ENCODE results near the gene CFTR. TPM values are rescaled to one million over a fixed set of nuclear protein-coding genes. Genes with fewer than 3 reads are reported as not detected.

CFTR gene
- total and polyA plus RNA-seq, 8 donors, result 124 to 460 (median 292) TPM

DNA sequence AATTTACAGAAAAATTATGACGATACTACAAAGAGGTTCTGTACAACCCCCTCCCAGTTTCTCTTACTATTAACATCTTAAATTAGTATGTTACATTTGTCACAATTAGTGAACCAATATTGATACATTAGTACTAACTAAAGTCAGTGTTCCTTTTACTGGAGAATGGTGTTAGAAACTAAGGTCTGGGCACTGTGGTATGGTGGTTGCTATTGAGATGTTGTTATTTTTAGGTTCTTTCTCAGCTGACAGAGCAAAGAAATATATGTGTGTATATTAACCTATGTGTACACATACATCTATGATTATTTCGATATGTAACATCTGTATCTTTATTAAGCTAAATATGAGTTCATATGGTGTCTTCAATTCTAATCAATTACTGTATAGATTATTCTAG is 11.7 kb upstream of the CFTR start:
- ATAC-seq (no peak), FAIRE-seq (no peak), DNase-seq (no peak)
- Histone ChIP-seq H3K36me3 (no peaks in the 10 kb centered on the region), H3K4me1 (peaks cover 0 to 3% (median 0%) of the 10 kb centered on the region in 3 donors), H3K27me3 (no peaks in the 10 kb centered on the region), H3K4me3 (no peak overlapping the region), H3K9me3 (no peaks in the 10 kb centered on the region), H3K27ac (no peak overlapping the region)
- WGBS, 2 donors, result 54 to 61% methylated on average over 2 of the region's 2 CpGs
- intact Hi-C loops (cut with DNase I), result no loop called here
- no peak for TF ChIP-seq CTCF (IDR thresholded peaks at IDR 0.05)

DNA sequence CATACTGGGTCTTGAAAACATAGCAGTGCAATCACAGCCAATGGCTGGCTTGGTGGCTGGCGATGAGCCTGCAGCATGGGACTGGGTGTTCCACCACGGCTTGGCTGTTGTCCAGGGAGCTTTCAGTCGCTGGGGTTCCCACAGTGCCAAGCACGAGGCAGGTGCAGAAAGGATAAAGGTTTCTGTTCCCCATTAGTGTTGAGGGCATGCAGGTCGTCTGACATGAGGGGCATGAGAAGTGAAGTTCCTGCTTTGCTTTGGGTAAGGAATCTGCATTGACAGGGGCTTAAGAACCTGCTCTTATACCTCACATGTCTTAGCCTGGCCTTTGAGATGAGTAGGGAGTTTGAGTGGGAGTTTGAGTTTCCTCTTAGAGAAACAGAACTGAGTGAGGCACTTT is 9.0 kb upstream of the CFTR start:
- Histone ChIP-seq H3K27me3 (no peaks in the 10 kb centered on the region), H3K36me3 (no peaks in the 10 kb centered on the region), H3K9me3 (no peaks in the 10 kb centered on the region), H3K4me3 (no peak overlapping the region), H3K27ac (peak overlapping the region in 1 of 4 donors; percentile 20), H3K4me1 (peaks cover 0 to 3% (median 0%) of the 10 kb centered on the region in 3 donors)
- 18 to 29% methylated on average over 5 of the region's 5 CpGs for WGBS, 2 donors
- no peak for FAIRE-seq
- intact Hi-C loops (cut with DNase I), result no loop called here
- peak; percentile 51 to 80 (median 72) for ATAC-seq
- TF ChIP-seq CTCF (IDR thresholded peaks at IDR 0.05), result no peak
- peak in 4 of 6 donors; percentile 26 to 77 (median 66) for DNase-seq

DNA sequence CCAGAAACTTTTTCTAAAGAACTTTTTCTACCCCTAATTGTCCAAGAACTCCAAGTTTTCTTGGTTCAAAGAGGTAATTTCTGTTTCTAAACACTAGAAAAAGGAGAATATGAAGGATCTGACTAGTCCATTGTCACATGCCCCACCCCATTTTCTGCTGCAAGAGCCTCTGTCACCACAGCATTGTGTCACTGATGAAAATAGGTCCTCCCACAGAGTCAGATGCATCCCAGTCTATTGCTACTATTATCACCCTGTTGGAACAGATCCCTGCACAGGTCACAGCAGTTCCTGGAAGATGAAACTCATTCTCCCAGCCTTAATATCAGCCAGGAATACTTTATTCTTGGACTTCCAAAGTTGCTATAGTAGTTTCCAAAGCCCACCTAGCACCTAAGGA is 7.5 kb upstream of the CFTR start:
- Histone ChIP-seq H3K27me3 (no peaks in the 10 kb centered on the region), H3K27ac (peak overlapping the region in 1 of 4 donors; percentile 31), H3K9me3 (no peaks in the 10 kb centered on the region), H3K36me3 (no peaks in the 10 kb centered on the region), H3K4me1 (peaks cover 0 to 3% (median 0%) of the 10 kb centered on the region in 3 donors), H3K4me3 (peak overlapping the region in 1 of 4 donors; percentile 11)
- peak in 3 of 4 donors; percentile 7 to 51 (median 47) for ATAC-seq
- intact Hi-C loops (cut with DNase I), result no loop called here
- TF ChIP-seq CTCF (IDR thresholded peaks at IDR 0.05), result no peak
- no peak for FAIRE-seq
- DNase-seq, result no peak

DNA sequence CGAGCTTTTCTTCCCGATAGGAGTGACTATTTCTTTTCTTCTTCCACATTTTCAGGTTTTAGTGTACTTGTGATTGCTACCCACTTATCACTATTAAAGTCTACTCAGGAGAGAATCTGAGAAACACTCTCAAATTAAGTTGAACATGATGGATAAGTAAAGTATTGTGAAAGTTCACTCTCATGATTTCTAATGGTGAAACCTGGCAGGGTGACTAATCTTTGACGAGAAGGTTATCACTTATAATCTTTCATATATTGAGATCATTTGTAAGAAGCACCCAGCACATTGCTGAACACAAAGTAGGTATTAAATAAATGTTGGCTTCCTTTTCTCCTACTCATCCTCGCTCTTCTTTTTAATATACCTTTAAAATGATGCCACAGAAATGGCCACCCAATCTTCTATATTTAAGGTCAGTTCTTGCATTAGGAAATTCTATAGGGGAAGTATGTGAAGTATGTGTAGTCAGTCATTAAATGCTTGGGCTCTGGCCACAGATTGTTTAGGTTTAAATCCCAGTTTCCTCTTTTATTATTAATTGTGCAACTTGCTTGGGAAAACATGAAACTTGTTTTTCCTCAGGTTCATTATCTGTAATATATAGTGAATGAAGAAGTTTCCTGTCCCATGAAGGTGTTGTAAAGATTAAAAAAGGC is 3.1 kb upstream of the CFTR start:
- WGBS, 2 donors, result 51 to 61% methylated on average over 4 of the region's 4 CpGs
- H3K27me3 ChIP-seq, result peaks cover 0 to 5% (median 3%) of the 10 kb centered on the region in 4 donors
- TF ChIP-seq CTCF (IDR thresholded peaks at IDR 0.05), result no peak
- no peak overlapping the region for H3K4me3 ChIP-seq
- ATAC-seq (no peak), FAIRE-seq (no peak), DNase-seq (no peak)
- no peaks in the 10 kb centered on the region for H3K9me3 ChIP-seq
- peak overlapping the region in 2 of 4 donors; percentile 13 to 90 for H3K27ac ChIP-seq
- intact Hi-C loops (cut with DNase I), result no loop called here
- no peaks in the 10 kb centered on the region for H3K4me1 ChIP-seq
- no peaks in the 10 kb centered on the region for H3K36me3 ChIP-seq

DNA sequence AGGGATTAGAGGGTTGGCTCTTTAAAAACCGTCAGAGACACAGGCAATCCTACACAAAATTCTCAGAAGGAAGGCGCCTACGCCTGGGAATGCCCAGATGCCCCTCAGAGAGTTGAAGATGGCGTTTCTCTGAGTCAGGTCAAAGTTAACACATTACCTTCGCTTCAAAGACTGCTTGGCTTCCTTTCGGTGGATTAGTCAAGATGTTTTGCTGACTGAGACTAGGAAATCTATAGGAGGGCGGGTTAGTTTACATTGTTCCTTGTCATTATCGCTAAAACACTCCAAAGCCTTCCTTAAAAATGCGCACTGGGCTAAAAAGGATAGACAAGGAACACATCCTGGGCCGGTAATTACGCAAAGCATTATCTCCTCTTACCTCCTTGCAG is 995 bp upstream of the CFTR start:
- DNase-seq (no peak), ATAC-seq (peak in 2 of 4 donors; percentile 3 to 6), FAIRE-seq (no peak)
- no peak for TF ChIP-seq CTCF (IDR thresholded peaks at IDR 0.05)
- Histone ChIP-seq H3K36me3 (no peaks in the 10 kb centered on the region), H3K9me3 (no peaks in the 10 kb centered on the region), H3K4me3 (peak overlapping the region; percentile 22 to 55 (median 43)), H3K27me3 (peaks cover 0 to 14% (median 3%) of the 10 kb centered on the region in 4 donors), H3K4me1 (no peaks in the 10 kb centered on the region), H3K27ac (peak overlapping the region; percentile 58 to 90 (median 86))
- intact Hi-C loops (cut with DNase I), result no loop called here
- WGBS, 2 donors, result 24 to 25% methylated on average over 11 of the region's 11 CpGs
